Measurements from ENCODE around the gene TFF3. TPM values are rescaled to one million over a fixed set of nuclear protein-coding genes. Genes with fewer than 3 reads are reported as not detected.

TFF3 gene
- total and polyA plus RNA-seq, 2 experiments from 2014 or later: 1.2 to 3.3 TPM

GRCh38 chr21:42338729-42339715 is 23.8 kb upstream of the TFF3 start:
- no peak overlapping the region for H3K4me3 Mint-ChIP-seq
- H3K27me3 ChIP-seq (ENCODE audit: insufficient read depth): no peaks in the 10 kb centered on the region
- H2AFZ ChIP-seq: 0 out of 2 replicates have a peak overlapping the region, but pooled peaks have one; percentile 20
- no peak overlapping the region for H3K4me2 ChIP-seq
- no peaks in the 10 kb centered on the region; the same call in 1 of the 2 replicates for H3F3A ChIP-seq (replicated peaks; ENCODE audit: low read depth)
- no peaks in the 10 kb centered on the region for H4K20me1 ChIP-seq (replicated peaks; ENCODE audit: insufficient read depth)
- H3K27ac Mint-ChIP-seq: no peak overlapping the region
- DNase-seq (ENCODE audit: low spot score): no peak
- H3K4me1 ChIP-seq (ENCODE audit: insufficient read depth): peaks cover 14% of the 10 kb centered on the region; the same call in 1 of the 2 replicates
- H3K4me1 Mint-ChIP-seq: peaks cover 32% of the 10 kb centered on the region; the same call in 2 of the 3 replicates
- no peaks in the 10 kb centered on the region for H3K36me3 ChIP-seq (ENCODE audit: insufficient read depth)
- no peak overlapping the region for H3K4me3 ChIP-seq
- H3K9me2 ChIP-seq (ENCODE audit: insufficient read depth): no peaks in the 10 kb centered on the region
- H3K27ac ChIP-seq (ENCODE audit: low read depth): no peak overlapping the region; the same call in 1 of the 2 replicates
- ATAC-seq: no peak
- no peaks in the 10 kb centered on the region for H3K36me3 Mint-ChIP-seq (ENCODE audit: low read depth)
- TF ChIP-seq EZH2phosphoT487 (IDR thresholded peaks at IDR 0.05; ENCODE audit: unreplicated experiment) (no peak), STAT1 (IDR thresholded peaks at IDR 0.05; ENCODE audit: unreplicated experiment) (no peak), CREB1 (CRISPR knock-in tag; IDR thresholded peaks at IDR 0.05; ENCODE audit: low read depth) (no peak), ZNF114 (CRISPR knock-in tag; IDR thresholded peaks at IDR 0.05) (no peak), JUNB (IDR thresholded peaks at IDR 0.05; ENCODE audit: unreplicated experiment) (no peak), ZNF331 (CRISPR knock-in tag; IDR thresholded peaks at IDR 0.05; ENCODE audit: low read depth) (no peak), POLR2AphosphoS5 (IDR thresholded peaks at IDR 0.05; ENCODE audit: low read depth) (no peak)
- no peaks in the 10 kb centered on the region for H3K9me3 Mint-ChIP-seq
- H3K79me2 ChIP-seq (replicated peaks; ENCODE audit: insufficient read depth): no peaks in the 10 kb centered on the region
- H3K27me3 Mint-ChIP-seq (ENCODE audit: insufficient read depth, low read depth, poor library complexity): peaks cover 14% of the 10 kb centered on the region

DNA sequence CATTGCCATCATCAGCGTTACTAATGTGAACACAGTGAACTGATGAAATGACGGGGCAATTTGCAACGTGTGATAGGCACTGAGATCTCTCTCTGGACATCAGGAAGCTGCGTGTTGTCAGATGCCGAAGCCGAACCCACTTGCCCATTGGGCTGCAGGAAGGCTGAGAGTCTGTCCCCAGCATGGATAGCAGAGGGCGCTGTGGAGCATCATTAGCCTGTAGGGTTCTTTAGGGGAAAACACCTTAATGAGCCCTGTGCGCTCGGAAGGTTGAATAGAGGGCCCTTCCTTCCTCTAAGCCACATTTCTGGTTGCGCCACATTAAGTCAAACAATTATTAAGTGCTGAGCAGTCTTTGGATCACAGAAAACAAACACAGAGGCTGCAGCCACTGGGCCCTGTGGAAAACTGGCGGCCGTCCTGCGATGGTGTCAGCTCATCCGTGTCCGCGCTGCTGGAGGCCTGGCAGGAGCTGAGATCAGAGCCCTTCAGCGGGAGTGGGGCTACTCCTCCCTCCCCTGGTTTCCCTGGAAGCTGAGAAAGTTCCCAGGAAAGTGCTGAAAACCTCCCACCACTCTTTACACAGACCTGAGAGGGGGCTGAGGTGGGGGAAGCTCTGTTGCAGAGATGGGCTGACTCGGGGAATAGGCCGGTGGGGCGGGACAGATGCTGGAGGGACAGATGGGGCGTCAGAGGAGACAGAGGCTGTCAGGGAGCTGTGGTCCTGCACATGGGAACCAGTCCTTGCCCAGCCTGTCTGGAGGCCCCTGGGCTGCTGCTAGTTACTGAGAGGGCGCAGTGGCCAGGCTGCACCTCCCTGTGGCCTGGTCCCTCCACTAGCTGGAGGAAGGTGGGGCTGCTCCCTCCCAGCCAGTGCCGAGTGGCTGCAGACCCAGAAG is 22.9 kb upstream of the TFF3 start:
- peak; percentile 89 for ATAC-seq

More for the DNA sequence above, 22.9 kb upstream of the TFF3 start:
- Mint-ChIP-seq H3K36me3 (ENCODE audit: low read depth) (no peaks in the 10 kb centered on the region), H3K4me1 (peaks cover 32% of the 10 kb centered on the region; the same call in 2 of the 3 replicates), H3K4me3 (0 out of 3 replicates have a peak overlapping the region, but pooled peaks have one; percentile 24), H3K9me3 (no peaks in the 10 kb centered on the region), H3K27ac (peak overlapping the region; percentile 85), H3K27me3 (ENCODE audit: insufficient read depth, low read depth, poor library complexity) (peaks cover 14% of the 10 kb centered on the region)
- no peaks in the 10 kb centered on the region; the same call in 1 of the 2 replicates for H3F3A ChIP-seq (replicated peaks; ENCODE audit: low read depth)
- TF ChIP-seq CTCF (conservative IDR thresholded peaks at IDR 0.05; ENCODE audit: low read depth in 2 of 2) (peak; percentile 75 to 83), POLR2AphosphoS5 (IDR thresholded peaks at IDR 0.05; ENCODE audit: low read depth) (no peak), JUNB (IDR thresholded peaks at IDR 0.05; ENCODE audit: unreplicated experiment) (no peak), ZNF331 (CRISPR knock-in tag; IDR thresholded peaks at IDR 0.05; ENCODE audit: low read depth) (no peak), STAT1 (IDR thresholded peaks at IDR 0.05; ENCODE audit: unreplicated experiment) (no peak), ZNF114 (CRISPR knock-in tag; IDR thresholded peaks at IDR 0.05) (no peak)
- TF ChIP-seq, protein P1, sequence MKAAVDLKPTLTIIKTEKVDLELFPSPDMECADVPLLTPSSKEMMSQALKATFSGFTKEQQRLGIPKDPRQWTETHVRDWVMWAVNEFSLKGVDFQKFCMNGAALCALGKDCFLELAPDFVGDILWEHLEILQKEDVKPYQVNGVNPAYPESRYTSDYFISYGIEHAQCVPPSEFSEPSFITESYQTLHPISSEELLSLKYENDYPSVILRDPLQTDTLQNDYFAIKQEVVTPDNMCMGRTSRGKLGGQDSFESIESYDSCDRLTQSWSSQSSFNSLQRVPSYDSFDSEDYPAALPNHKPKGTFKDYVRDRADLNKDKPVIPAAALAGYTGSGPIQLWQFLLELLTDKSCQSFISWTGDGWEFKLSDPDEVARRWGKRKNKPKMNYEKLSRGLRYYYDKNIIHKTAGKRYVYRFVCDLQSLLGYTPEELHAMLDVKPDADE (IDR thresholded peaks at IDR 0.05): no peak
- H4K20me1 ChIP-seq (replicated peaks; ENCODE audit: insufficient read depth): no peaks in the 10 kb centered on the region
- 0 out of 2 replicates have a peak overlapping the region, but pooled peaks have one; percentile 17 for H3K4me2 ChIP-seq
- no peaks in the 10 kb centered on the region for H3K36me3 ChIP-seq (ENCODE audit: insufficient read depth)
- peaks cover 14% of the 10 kb centered on the region; the same call in 1 of the 2 replicates for H3K4me1 ChIP-seq (ENCODE audit: insufficient read depth)
- H3K27me3 ChIP-seq (ENCODE audit: insufficient read depth): no peaks in the 10 kb centered on the region
- no peaks in the 10 kb centered on the region for H3K79me2 ChIP-seq (replicated peaks; ENCODE audit: insufficient read depth)
- peak overlapping the region; percentile 61 for H2AFZ ChIP-seq
- H3K4me3 ChIP-seq: no peak overlapping the region
- peak; percentile 94 for DNase-seq (ENCODE audit: low spot score)
- H3K9me2 ChIP-seq (ENCODE audit: insufficient read depth): no peaks in the 10 kb centered on the region
- no peak overlapping the region; the same call in 1 of the 2 replicates for H3K27ac ChIP-seq (ENCODE audit: low read depth)

Measured in GM23338 (cell line).